Muscle layer of duodenum (tissue), 2 donors: ENCODE results near the gene NBL1.

Experiments
- H3K27ac ChIP-seq: one replicate; pipeline ENCODE4 v1.7.0; 2013; ENCODE audit warnings: mild to moderate bottlenecking, low read length
- H3K27me3 ChIP-seq: one replicate; pipeline ENCODE4 v1.7.0; 2013; ENCODE audit warnings: low read depth, mild to moderate bottlenecking, control low read depth, low read length
- H3K36me3 ChIP-seq, 2 donors: one replicate each; pipeline ENCODE4 v1.7.0; 2013; ENCODE audit warnings: low read length in 2 of 2, control low read depth in 1 of 2, mild to moderate bottlenecking in 1 of 2; ENCODE audit not compliant: insufficient read depth in 2 of 2, control insufficient read depth in 1 of 2
- H3K4me1 ChIP-seq, 2 donors: one replicate each; pipeline ENCODE4 v1.7.0; 2013; ENCODE audit warnings: low read length in 2 of 2, mild to moderate bottlenecking in 2 of 2, control low read depth in 1 of 2, moderate library complexity in 1 of 2; ENCODE audit not compliant: insufficient read depth in 2 of 2, control insufficient read depth in 1 of 2
- H3K4me3 ChIP-seq, 2 donors: one replicate each; pipeline ENCODE4 v1.7.0; 2013; ENCODE audit warnings: low read length in 2 of 2, low read depth in 1 of 2, mild to moderate bottlenecking in 1 of 2
- H3K9me3 ChIP-seq, 2 donors: one replicate each; pipeline ENCODE4 v1.7.0; 2013; ENCODE audit warnings: low read length in 2 of 2, control low read depth in 1 of 2, mild to moderate bottlenecking in 1 of 2; ENCODE audit not compliant: control insufficient read depth in 1 of 2
- donor health status: healthy.

The NBL1 gene

DNA sequence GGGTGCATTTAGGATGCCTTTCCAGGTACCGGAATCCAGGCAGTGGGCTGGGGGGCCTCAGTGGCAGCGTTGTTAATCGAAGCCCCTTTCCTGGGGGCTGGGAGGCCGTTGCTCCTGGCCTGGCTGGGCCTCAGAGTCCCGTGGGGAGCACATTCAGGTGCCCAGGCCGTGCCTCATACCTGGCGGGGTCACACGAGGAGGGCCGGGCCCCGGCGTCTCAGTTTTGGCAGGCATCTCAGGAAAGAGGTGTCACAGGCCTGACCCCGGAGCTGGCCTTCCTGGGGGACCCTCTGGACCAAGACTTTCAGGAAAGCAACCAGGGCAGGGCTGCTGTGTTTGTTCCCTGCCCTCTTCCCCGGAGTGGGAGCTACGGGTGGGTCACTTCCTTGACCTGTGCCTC, 4.1 kb downstream of the NBL1 start:
- Histone ChIP-seq H3K4me1 (peaks cover 25 to 56% of the 10 kb centered on the region in 2 donors), H3K36me3 (no peaks in the 10 kb centered on the region), H3K27ac (peak overlapping the region; percentile 3), H3K4me3 (no peak overlapping the region), H3K27me3 (peaks cover 4% of the 10 kb centered on the region), H3K9me3 (no peaks in the 10 kb centered on the region)

DNA sequence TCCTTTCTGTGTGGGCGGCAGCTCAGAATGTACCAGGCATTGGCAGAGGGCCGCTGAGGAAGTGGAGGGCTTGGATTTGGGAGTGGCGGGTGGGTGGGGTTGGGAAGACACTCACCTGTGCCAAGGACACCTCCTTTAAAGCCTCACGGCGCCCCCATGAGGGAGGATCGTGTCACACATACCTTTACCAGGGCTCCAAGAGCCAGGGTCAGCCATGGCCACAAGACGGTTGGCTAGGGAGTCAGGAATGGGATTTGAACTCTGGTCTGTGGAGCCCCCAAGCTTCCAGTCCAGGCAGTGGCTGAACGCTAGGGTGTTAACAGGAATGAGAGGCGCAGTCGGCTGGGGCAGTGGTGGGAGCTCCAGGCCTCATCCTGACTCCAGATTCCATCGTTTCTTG, 4.6 kb downstream of the NBL1 start:
- Histone ChIP-seq H3K27me3 (peaks cover 4% of the 10 kb centered on the region), H3K4me3 (no peak overlapping the region), H3K27ac (no peak overlapping the region), H3K9me3 (no peaks in the 10 kb centered on the region), H3K36me3 (no peaks in the 10 kb centered on the region), H3K4me1 (peaks cover 25 to 55% of the 10 kb centered on the region in 2 donors)

DNA sequence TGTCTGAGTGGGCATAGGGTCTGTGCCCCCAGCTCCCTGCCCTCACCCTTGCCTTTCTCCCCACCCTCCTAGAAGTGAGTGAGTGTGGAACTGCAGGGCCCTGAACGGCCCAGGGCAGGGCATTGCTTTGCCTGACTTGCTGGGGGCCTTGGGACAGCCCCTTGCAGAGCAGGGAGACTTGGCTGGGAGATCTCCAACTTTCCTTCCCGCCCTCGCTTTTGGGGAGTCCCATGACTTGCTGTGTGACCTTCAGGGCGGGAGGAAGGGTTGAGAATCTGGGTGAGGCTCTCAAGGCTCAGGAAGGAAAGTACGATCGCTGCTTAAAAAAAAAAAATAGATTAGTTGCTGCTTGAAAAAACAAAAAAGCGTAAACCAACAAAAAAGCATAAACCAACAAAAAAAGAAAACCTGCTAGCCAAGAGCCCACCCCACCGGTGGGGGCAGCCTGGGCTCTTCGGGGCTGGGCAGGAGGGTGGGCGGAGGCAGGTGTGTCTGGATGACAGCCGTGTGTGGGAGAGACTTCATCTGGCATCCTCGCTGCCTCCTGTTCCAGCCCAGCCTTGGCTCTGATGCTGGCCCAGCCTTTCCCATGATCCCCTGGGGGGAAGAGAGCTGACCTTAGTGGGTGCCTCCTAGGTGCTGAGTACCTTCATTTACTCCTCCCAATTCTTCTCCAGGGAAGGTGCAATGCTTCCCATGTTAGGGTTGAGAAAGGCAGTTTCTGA, 6.5 kb downstream of the NBL1 start:
- peaks cover 30 to 64% of the 10 kb centered on the region in 2 donors for H3K4me1 ChIP-seq
- H3K36me3 ChIP-seq = peaks cover 0 to 3% of the 10 kb centered on the region in 2 donors
- peak overlapping the region in 1 of 2 donors; percentile 27 for H3K4me3 ChIP-seq
- no peaks in the 10 kb centered on the region for H3K9me3 ChIP-seq
- H3K27ac ChIP-seq = peak overlapping the region; percentile 56
- peaks cover 4% of the 10 kb centered on the region for H3K27me3 ChIP-seq

DNA sequence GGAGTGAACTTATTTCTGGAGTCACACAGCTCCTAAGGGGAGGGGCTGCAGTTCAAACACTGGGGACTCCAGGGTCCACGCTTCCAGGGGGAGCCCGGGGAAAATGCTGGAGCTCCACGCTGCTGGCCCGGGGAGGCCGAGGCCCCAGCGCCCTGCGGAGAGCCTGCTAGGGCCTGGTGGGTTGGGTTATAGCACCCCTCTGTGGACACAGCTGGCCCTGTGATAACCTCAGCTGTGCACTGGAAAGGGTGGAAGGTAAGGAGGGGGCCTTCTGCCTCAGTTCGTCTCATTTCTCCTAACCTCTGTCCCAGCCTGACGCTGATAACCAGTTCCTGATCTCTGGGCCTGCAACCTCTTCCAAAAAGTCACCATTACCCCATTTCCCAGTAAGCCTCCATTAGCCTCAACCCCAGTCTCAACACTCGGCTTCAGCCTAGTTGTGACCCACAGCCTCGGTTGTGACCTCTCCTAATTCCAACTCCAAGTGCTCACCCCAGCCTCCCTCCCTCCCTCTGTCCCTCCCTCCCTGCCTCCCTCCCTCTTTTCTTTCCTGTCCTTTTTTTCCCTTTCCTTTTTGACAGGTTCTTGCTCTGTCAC, 7.1 kb downstream of the NBL1 start:
- H3K4me1 ChIP-seq = peaks cover 26 to 57% of the 10 kb centered on the region in 2 donors
- peaks cover 0 to 9% of the 10 kb centered on the region in 2 donors for H3K36me3 ChIP-seq
- peaks cover 4% of the 10 kb centered on the region for H3K27me3 ChIP-seq
- H3K9me3 ChIP-seq = no peaks in the 10 kb centered on the region
- peak overlapping the region; percentile 56 for H3K27ac ChIP-seq
- H3K4me3 ChIP-seq = peak overlapping the region in 1 of 2 donors; percentile 27

DNA sequence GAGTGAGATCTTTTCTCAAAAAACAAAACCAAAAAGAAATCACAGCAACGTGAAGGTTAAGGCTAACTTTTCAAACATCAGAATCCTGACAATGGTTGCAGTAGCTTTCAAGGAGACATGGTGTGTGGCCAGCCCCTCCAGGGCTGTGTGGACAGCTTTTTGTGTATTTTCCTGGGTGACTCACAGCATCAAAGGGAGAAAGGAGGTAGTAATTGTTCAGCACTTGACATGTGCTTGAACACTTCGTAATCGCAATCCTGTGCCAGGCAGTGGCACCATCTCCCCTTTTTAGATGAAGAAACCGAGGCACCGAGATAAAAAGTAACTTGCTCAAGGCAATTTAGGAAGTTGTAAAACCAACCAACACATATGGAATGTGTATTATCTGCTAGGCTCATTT, 10.3 kb downstream of the NBL1 start:
- Histone ChIP-seq H3K27me3 (no peaks in the 10 kb centered on the region), H3K27ac (no peak overlapping the region), H3K9me3 (no peaks in the 10 kb centered on the region), H3K36me3 (peaks cover 9 to 17% of the 10 kb centered on the region in 2 donors), H3K4me1 (peaks cover 14 to 40% of the 10 kb centered on the region in 2 donors), H3K4me3 (no peak overlapping the region)

DNA sequence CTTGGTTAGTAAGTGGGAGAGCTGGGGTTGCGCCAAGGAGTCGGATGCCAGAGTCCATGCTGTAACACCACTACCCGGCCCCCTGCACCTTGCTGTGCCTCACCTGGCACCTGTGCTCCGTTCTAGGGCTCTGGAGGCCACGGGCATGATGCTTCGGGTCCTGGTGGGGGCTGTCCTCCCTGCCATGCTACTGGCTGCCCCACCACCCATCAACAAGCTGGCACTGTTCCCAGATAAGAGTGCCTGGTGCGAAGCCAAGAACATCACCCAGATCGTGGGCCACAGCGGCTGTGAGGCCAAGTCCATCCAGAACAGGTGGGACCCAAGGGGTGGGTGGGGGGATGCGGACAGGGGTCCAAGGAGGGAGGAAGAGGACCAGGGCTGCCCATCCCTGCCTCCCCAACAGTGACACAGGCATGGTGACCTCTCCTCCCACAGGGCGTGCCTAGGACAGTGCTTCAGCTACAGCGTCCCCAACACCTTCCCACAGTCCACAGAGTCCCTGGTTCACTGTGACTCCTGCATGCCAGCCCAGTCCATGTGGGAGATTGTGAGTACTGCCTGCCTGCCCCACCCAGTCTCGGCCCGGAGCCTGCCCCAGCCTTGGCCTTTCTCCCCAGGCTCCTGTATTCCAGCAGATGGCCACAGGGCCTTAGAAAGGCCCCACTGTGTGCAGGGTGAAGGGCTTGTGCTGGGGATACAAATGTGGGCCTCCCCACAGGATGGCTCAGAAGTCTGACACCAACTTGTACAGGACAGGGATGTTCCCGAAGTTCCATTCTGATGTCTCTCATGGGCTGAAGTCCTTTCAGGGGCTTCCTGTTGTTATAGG, 11.0 kb downstream of the NBL1 start:
- Histone ChIP-seq H3K4me3 (no peak overlapping the region), H3K27me3 (no peaks in the 10 kb centered on the region), H3K36me3 (peaks cover 9 to 17% of the 10 kb centered on the region in 2 donors), H3K27ac (no peak overlapping the region), H3K9me3 (no peaks in the 10 kb centered on the region), H3K4me1 (peaks cover 14 to 41% of the 10 kb centered on the region in 2 donors)

DNA sequence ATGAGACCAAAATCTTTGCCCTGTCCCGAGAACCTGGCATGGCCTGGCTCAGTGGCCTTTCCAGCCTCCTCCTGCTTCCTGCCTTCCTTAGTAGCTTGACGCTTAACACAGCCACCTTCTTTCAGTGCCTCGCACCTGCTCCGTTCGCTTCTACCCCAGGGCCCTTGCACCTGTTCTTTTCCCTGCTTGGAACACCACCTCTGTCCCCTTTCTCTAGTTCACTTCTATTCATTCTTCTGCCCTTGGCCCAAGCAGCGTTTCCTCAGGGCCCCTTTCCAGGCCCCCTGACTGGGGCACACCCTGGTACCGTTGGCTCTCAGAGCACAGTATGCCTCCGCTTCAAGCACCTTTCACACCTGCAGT, 11.6 kb downstream of the NBL1 start:
- H3K4me1 ChIP-seq = peaks cover 8 to 35% of the 10 kb centered on the region in 2 donors
- no peak overlapping the region for H3K4me3 ChIP-seq
- H3K27me3 ChIP-seq = no peaks in the 10 kb centered on the region
- peaks cover 9 to 17% of the 10 kb centered on the region in 2 donors for H3K36me3 ChIP-seq
- no peaks in the 10 kb centered on the region for H3K9me3 ChIP-seq
- no peak overlapping the region for H3K27ac ChIP-seq

DNA sequence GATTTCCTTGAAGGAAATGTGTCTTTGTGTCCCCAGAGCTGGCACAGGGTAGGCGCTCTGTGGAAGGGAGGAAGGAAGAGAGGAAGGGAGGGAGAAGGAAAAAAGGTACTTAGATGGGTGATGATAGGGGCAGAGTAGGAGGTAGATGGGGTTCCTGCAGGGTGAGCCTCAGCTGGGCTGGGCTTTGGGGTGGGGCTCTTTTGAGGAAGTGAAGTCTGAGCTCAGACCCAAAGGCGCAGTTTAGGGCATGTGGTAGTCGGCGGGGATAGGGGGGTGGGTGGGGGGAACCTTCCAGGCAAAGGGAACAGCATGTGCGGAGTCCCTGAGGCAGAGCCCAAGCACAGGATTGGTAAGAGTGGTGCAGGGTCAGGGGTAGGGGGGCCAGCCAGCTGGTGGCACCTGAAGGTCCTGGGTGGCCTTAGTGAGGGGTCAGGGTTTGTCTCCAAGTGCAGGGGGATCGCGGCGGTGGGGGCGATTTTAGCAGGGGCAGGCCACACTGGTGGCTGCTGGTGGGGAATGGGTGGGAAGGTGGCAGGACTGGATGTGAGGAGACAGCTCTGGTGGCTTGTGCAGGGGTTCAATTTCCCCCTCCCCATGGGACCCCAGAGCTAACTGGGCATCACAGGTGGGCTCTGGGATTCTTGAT, 12.1 kb downstream of the NBL1 start:
- Histone ChIP-seq H3K4me3 (no peak overlapping the region), H3K27me3 (no peaks in the 10 kb centered on the region), H3K4me1 (peaks cover 5 to 29% of the 10 kb centered on the region in 2 donors), H3K9me3 (no peaks in the 10 kb centered on the region), H3K27ac (no peak overlapping the region), H3K36me3 (peaks cover 9 to 17% of the 10 kb centered on the region in 2 donors)

DNA sequence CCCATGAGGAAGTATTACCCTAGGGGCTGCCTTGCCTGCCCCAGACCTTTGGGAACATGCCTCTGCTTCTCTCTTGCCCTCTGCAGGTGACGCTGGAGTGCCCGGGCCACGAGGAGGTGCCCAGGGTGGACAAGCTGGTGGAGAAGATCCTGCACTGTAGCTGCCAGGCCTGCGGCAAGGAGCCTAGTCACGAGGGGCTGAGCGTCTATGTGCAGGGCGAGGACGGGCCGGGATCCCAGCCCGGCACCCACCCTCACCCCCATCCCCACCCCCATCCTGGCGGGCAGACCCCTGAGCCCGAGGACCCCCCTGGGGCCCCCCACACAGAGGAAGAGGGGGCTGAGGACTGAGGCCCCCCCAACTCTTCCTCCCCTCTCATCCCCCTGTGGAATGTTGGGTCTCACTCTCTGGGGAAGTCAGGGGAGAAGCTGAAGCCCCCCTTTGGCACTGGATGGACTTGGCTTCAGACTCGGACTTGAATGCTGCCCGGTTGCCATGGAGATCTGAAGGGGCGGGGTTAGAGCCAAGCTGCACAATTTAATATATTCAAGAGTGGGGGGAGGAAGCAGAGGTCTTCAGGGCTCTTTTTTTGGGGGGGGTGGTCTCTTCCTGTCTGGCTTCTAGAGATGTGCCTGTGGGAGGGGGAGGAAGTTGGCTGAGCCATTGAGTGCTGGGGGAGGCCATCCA, 12.8 kb downstream of the NBL1 start:
- peaks cover 9 to 17% of the 10 kb centered on the region in 2 donors for H3K36me3 ChIP-seq
- H3K9me3 ChIP-seq = no peaks in the 10 kb centered on the region
- no peaks in the 10 kb centered on the region for H3K27me3 ChIP-seq
- peaks cover 5 to 25% of the 10 kb centered on the region in 2 donors for H3K4me1 ChIP-seq
- H3K27ac ChIP-seq = no peak overlapping the region
- H3K4me3 ChIP-seq = no peak overlapping the region

DNA sequence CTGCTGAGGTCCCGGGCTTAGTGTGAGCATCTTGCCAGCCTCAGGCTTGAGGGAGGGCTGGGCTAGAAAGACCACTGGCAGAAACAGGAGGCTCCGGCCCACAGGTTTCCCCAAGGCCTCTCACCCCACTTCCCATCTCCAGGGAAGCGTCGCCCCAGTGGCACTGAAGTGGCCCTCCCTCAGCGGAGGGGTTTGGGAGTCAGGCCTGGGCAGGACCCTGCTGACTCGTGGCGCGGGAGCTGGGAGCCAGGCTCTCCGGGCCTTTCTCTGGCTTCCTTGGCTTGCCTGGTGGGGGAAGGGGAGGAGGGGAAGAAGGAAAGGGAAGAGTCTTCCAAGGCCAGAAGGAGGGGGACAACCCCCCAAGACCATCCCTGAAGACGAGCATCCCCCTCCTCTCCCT, 13.4 kb downstream of the NBL1 start:
- H3K27ac ChIP-seq = no peak overlapping the region
- peaks cover 9 to 17% of the 10 kb centered on the region in 2 donors for H3K36me3 ChIP-seq
- H3K27me3 ChIP-seq = no peaks in the 10 kb centered on the region
- H3K4me3 ChIP-seq = no peak overlapping the region
- peaks cover 5 to 23% of the 10 kb centered on the region in 2 donors for H3K4me1 ChIP-seq
- no peaks in the 10 kb centered on the region for H3K9me3 ChIP-seq
